Measurements from ENCODE around the gene HSCB. TPM values are rescaled to one million over a fixed set of nuclear protein-coding genes. Genes with fewer than 3 reads are reported as not detected.

HSCB gene
- total and polyA plus RNA-seq, 2 donors (not counting 1 experiment from before 2014, with no cell fraction given), result 17.7 to 26.6 TPM

DNA sequence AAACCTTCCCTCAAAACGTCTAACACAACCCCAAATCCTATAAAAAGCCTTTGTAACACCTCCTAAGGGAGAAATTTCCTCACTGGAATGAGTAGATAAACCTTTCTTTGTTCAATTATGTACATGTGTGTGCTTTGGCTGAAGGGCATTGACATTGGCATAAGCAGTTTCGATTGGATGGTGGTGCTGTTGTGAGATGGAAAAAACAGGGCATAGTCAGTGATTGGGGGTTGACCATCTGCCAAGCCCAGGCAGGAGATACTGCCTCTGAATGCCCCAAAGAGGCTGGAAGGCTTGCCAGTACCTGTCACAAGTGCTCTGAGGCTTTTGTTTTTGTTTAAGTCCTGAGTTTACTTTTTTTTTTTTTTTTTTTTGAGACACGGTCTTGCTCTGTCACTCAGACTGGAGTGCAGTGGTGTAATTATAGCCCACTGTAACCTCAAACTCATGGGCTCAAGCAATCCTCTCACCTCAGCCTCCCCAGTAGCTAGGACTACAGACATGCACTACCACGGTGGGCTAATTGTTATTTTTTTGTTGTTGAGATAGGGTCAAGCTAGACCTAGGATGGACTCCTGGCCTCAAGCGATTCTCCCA lies 29.5 kb downstream of the HSCB start:
- Histone ChIP-seq H4K20me1 (ENCODE audit: control insufficient read depth, extremely low read depth, insufficient read depth, low read length) (no peaks in the 10 kb centered on the region), H2AFZ (ENCODE audit: low read length) (no peak overlapping the region), H3K4me1 (ENCODE audit: control insufficient read depth, extremely low read depth, insufficient read depth, low read length) (no peaks in the 10 kb centered on the region), H3K9me3 (ENCODE audit: control insufficient read depth, insufficient read depth, low read depth, low read length) (no peaks in the 10 kb centered on the region), H3K27ac (ENCODE audit: insufficient read depth, low read length) (no peak overlapping the region), H3K4me3 (replicated peaks in 1 of 4; ENCODE audit: control extremely low read depth in 1 of 4, insufficient read depth in 1 of 4, low read depth in 3 of 4, low read length in 4 of 4) (no peak overlapping the region), H3K27me3 (ENCODE audit: control insufficient read depth, insufficient read depth, low read length) (no peaks in the 10 kb centered on the region), H3K36me3 (ENCODE audit: control insufficient read depth, insufficient read depth, low read length) (no peaks in the 10 kb centered on the region), H3K79me2 (ENCODE audit: control insufficient read depth, insufficient read depth, low read length) (peaks cover 20% of the 10 kb centered on the region), H3K4me2 (ENCODE audit: extremely low read depth, insufficient read depth, low read length) (no peak overlapping the region), H3K9ac (ENCODE audit: insufficient read depth, low read length) (no peak overlapping the region)
- TF ChIP-seq, protein P1, sequence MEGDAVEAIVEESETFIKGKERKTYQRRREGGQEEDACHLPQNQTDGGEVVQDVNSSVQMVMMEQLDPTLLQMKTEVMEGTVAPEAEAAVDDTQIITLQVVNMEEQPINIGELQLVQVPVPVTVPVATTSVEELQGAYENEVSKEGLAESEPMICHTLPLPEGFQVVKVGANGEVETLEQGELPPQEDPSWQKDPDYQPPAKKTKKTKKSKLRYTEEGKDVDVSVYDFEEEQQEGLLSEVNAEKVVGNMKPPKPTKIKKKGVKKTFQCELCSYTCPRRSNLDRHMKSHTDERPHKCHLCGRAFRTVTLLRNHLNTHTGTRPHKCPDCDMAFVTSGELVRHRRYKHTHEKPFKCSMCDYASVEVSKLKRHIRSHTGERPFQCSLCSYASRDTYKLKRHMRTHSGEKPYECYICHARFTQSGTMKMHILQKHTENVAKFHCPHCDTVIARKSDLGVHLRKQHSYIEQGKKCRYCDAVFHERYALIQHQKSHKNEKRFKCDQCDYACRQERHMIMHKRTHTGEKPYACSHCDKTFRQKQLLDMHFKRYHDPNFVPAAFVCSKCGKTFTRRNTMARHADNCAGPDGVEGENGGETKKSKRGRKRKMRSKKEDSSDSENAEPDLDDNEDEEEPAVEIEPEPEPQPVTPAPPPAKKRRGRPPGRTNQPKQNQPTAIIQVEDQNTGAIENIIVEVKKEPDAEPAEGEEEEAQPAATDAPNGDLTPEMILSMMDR (conservative IDR thresholded peaks at IDR 0.05 in 1 of 2, IDR thresholded peaks at IDR 0.05 in 1 of 2; ENCODE audit: low read depth in 1 of 2, low read length in 2 of 2), result no peak
- TF ChIP-seq EZH2 (IDR thresholded peaks at IDR 0.05; ENCODE audit: low read length, missing control alignments), result no peak
- DNase-seq (ENCODE audit: low read depth in 2 of 2), result no peak

DNA sequence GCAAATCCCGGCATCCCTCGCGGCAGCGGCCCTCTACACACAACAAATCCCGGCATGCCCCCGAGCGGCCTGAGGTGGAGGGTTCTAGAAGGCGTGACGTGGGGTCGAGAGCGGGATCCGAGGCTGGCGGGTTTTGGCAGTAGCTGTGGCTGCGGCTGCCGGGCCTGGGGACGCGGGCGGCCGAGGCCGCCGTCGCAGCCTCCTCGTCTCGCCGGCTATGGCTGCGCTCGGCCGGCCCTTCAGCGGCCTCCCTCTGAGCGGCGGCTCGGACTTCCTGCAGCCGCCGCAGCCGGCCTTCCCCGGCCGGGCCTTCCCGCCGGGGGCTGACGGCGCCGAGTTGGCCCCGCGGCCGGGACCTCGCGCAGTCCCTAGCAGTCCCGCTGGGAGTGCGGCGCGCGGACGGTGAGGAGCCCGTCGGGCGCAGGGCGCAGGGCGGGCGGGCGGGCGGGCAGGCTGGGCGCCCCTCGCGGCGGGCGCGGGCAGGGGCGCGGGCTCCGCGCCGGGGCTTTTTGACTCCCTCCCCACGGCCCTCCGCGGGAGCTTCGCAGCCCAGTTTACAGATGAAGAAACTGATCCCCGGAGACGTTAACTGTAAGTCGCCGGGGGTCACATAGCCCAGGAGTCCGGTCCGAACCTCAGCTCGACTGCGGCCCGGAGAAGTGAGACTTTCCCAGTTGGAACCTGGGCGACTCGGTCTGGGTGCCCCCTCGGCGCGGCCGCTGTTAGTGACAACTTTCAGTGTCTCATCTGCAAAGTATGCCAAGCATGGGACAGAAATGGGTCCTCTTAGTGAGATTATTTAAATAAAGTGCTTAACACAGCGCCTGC lies 31.0 kb downstream of the HSCB start, which contains the start of gene CCDC117:
Gene CCDC117 (plus strand): TSS at position 63 of the 828 bp plus-strand sequence. CDS start 155 bp downstream, at position 218.
- Histone ChIP-seq H2AFZ (ENCODE audit: low read length) (peak within 1 kb of the TSS; percentile 77), H3K4me1 (ENCODE audit: control insufficient read depth, extremely low read depth, insufficient read depth, low read length) (no peaks in the 10 kb centered on the region), H3K27ac (ENCODE audit: insufficient read depth, low read length) (peak within 1 kb of the TSS; percentile 81), H3K79me2 (ENCODE audit: control insufficient read depth, insufficient read depth, low read length) (peaks cover 32% of the 10 kb centered on the region), H3K36me3 (ENCODE audit: control insufficient read depth, insufficient read depth, low read length) (no peaks in the 10 kb centered on the region), H3K4me3 (replicated peaks in 1 of 4; ENCODE audit: control extremely low read depth in 1 of 4, insufficient read depth in 1 of 4, low read depth in 3 of 4, low read length in 4 of 4) (peak within 1 kb of the TSS; percentile 72 to 96 (median 84)), H3K9ac (ENCODE audit: insufficient read depth, low read length) (peak within 1 kb of the TSS; percentile 89), H3K27me3 (ENCODE audit: control insufficient read depth, insufficient read depth, low read length) (no peaks in the 10 kb centered on the region), H4K20me1 (ENCODE audit: control insufficient read depth, extremely low read depth, insufficient read depth, low read length) (no peaks in the 10 kb centered on the region), H3K4me2 (ENCODE audit: extremely low read depth, insufficient read depth, low read length) (peak within 1 kb of the TSS; percentile 56), H3K9me3 (ENCODE audit: control insufficient read depth, insufficient read depth, low read depth, low read length) (no peaks in the 10 kb centered on the region)
- no peak for TF ChIP-seq EZH2 (IDR thresholded peaks at IDR 0.05; ENCODE audit: low read length, missing control alignments)
- TF ChIP-seq, protein P1 (conservative IDR thresholded peaks at IDR 0.05 in 1 of 2, IDR thresholded peaks at IDR 0.05 in 1 of 2; ENCODE audit: low read depth in 1 of 2, low read length in 2 of 2), result no peak
- DNase-seq (ENCODE audit: low read depth in 2 of 2), result peak; percentile 95 to 97

DNA sequence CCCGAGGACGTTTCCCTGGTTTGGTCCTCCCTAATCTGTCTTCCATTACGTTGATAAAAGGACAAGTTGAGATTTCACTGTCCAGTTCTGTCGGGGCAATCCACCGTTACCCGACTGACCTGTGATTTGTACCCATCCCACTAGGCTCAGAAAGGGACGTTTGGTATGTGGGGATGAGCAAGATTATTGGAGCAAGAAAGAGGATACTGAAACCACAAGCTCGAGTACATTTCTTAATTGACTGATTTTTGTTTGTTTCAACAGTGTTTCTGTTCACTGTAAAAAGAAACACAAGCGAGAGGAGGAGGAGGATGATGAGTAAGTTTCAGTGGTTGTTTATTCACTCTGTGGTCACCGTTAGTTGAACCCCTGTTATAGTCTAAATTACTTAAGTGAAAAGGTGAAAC lies 31.6 kb downstream of the HSCB start:
- peak; percentile 39 to 47 for DNase-seq (ENCODE audit: low read depth in 2 of 2)
- peak overlapping the region; percentile 1 for H2AFZ ChIP-seq (ENCODE audit: low read length)
- peaks cover 36% of the 10 kb centered on the region for H3K79me2 ChIP-seq (ENCODE audit: control insufficient read depth, insufficient read depth, low read length)
- peak overlapping the region; percentile 64 for H3K27ac ChIP-seq (ENCODE audit: insufficient read depth, low read length)
- H3K36me3 ChIP-seq (ENCODE audit: control insufficient read depth, insufficient read depth, low read length), result no peaks in the 10 kb centered on the region
- H4K20me1 ChIP-seq (ENCODE audit: control insufficient read depth, extremely low read depth, insufficient read depth, low read length), result no peaks in the 10 kb centered on the region
- peak overlapping the region; percentile 70 for H3K9ac ChIP-seq (ENCODE audit: insufficient read depth, low read length)
- no peaks in the 10 kb centered on the region for H3K9me3 ChIP-seq (ENCODE audit: control insufficient read depth, insufficient read depth, low read depth, low read length)
- H3K4me2 ChIP-seq (ENCODE audit: extremely low read depth, insufficient read depth, low read length), result peak overlapping the region; percentile 20
- no peaks in the 10 kb centered on the region for H3K4me1 ChIP-seq (ENCODE audit: control insufficient read depth, extremely low read depth, insufficient read depth, low read length)
- no peaks in the 10 kb centered on the region for H3K27me3 ChIP-seq (ENCODE audit: control insufficient read depth, insufficient read depth, low read length)
- peak overlapping the region; percentile 72 to 96 (median 84) for H3K4me3 ChIP-seq (replicated peaks in 1 of 4; ENCODE audit: control extremely low read depth in 1 of 4, insufficient read depth in 1 of 4, low read depth in 3 of 4, low read length in 4 of 4)
- no peak for TF ChIP-seq EZH2 (IDR thresholded peaks at IDR 0.05; ENCODE audit: low read length, missing control alignments)
- TF ChIP-seq, protein P1 (conservative IDR thresholded peaks at IDR 0.05 in 1 of 2, IDR thresholded peaks at IDR 0.05 in 1 of 2; ENCODE audit: low read depth in 1 of 2, low read length in 2 of 2), result no peak

Measured in fibroblast of lung (primary cell).